ENCODE data around the gene PACS1.
"Not testable (repeated sequence)": the region's sequence is repeated elsewhere in the genome, so short reads cannot be mapped to it uniquely, and the experiment has no call there.

PACS1 gene

GRCh38 chr11:66087148-66087908, 17.3 kb downstream of the PACS1 start:
- DNase-seq (ENCODE audit: extremely low read depth, low read depth) = no peak
- no peak for TF ChIP-seq CTCF (IDR thresholded peaks at IDR 0.05; ENCODE audit: low read depth, low read length)

GRCh38 chr11:66089067-66089466, 19.0 kb downstream of the PACS1 start:
- DNase-seq (ENCODE audit: extremely low read depth, low read depth) = no peak
- no peak for TF ChIP-seq CTCF (IDR thresholded peaks at IDR 0.05; ENCODE audit: low read depth, low read length)

GRCh38 chr11:66090288-66090687, 20.2 kb downstream of the PACS1 start:
- no peak for TF ChIP-seq CTCF (IDR thresholded peaks at IDR 0.05; ENCODE audit: low read depth, low read length)
- no peak for DNase-seq (ENCODE audit: extremely low read depth, low read depth)

- not testable (repeated sequence) for DNase-seq (ENCODE audit: extremely low read depth, low read depth)
Observed at GRCh38 chr11:66092125-66092524, 22.1 kb downstream of the PACS1 start.

GRCh38 chr11:66099746-66100145, 29.7 kb downstream of the PACS1 start:
- DNase-seq (ENCODE audit: extremely low read depth, low read depth) = not testable (repeated sequence)

- no peak for DNase-seq (ENCODE audit: extremely low read depth, low read depth)
- TF ChIP-seq CTCF (IDR thresholded peaks at IDR 0.05; ENCODE audit: low read depth, low read length) = no peak
Observed at GRCh38 chr11:66100272-66101065, 30.4 kb downstream of the PACS1 start.

- TF ChIP-seq CTCF (IDR thresholded peaks at IDR 0.05; ENCODE audit: low read depth, low read length) = no peak
- DNase-seq (ENCODE audit: extremely low read depth, low read depth) = no peak
Observed at GRCh38 chr11:66101066-66101464, 31.0 kb downstream of the PACS1 start.

- no peak for DNase-seq (ENCODE audit: extremely low read depth, low read depth)
- no peak for TF ChIP-seq CTCF (IDR thresholded peaks at IDR 0.05; ENCODE audit: low read depth, low read length)
Observed at GRCh38 chr11:66104057-66104638, 34.1 kb downstream of the PACS1 start.
